Memory B cell (primary cell): ENCODE data around the gene RTN4RL1.

Experiments
- ATAC-seq: fragments of 150-1000 bp; cut with Tn5 transposase; 2 replicates; pipeline ENCODE4 v1.10.0; 2021; ENCODE audit warnings: low read depth, mild to moderate bottlenecking, moderate library complexity
- DNase-seq, 2 donors: peaks; one replicate each; pipeline ENCODE4 v3.0.0; 2022; ENCODE audit warnings: low spot score in 2 of 2
- H3K27ac Mint-ChIP-seq: one replicate; pipeline ENCODE4 v1.8.0; 2022; ENCODE audit warnings: mild to moderate bottlenecking, moderate library complexity, mixed read lengths
- H3K27me3 Mint-ChIP-seq: one replicate; pipeline ENCODE4 v1.8.0; 2022; ENCODE audit warnings: mixed read lengths
- H3K36me3 Mint-ChIP-seq: one replicate; pipeline ENCODE4 v1.8.0; 2022; ENCODE audit warnings: mild to moderate bottlenecking, mixed read lengths
- H3K4me1 Mint-ChIP-seq: one replicate; pipeline ENCODE4 v1.8.0; 2022; ENCODE audit warnings: mixed read lengths
- H3K4me3 Mint-ChIP-seq: one replicate; pipeline ENCODE4 v1.8.0; 2022; ENCODE audit warnings: mild to moderate bottlenecking, moderate library complexity, mixed read lengths
- H3K9me3 Mint-ChIP-seq: one replicate; pipeline ENCODE4 v1.8.0; 2022; ENCODE audit warnings: mixed read lengths

Gene RTN4RL1

GRCh38 chr17:1933875-1934715 is 91.0 kb downstream of the RTN4RL1 start:
- H3K27ac Mint-ChIP-seq, result no peak overlapping the region
- H3K4me3 Mint-ChIP-seq, result no peak overlapping the region
- no peaks in the 10 kb centered on the region for H3K4me1 Mint-ChIP-seq
- no peaks in the 10 kb centered on the region for H3K9me3 Mint-ChIP-seq
- H3K27me3 Mint-ChIP-seq, result peaks cover 12% of the 10 kb centered on the region
- H3K36me3 Mint-ChIP-seq, result no peaks in the 10 kb centered on the region
- ATAC-seq (no peak), DNase-seq (no peak)

- H3K36me3 Mint-ChIP-seq, result no peaks in the 10 kb centered on the region
- ATAC-seq (no peak), DNase-seq (no peak)
- peaks cover 15% of the 10 kb centered on the region for H3K27me3 Mint-ChIP-seq
- no peaks in the 10 kb centered on the region for H3K9me3 Mint-ChIP-seq
- H3K4me1 Mint-ChIP-seq, result no peaks in the 10 kb centered on the region
- H3K4me3 Mint-ChIP-seq, result no peak overlapping the region
- H3K27ac Mint-ChIP-seq, result no peak overlapping the region
These were observed 93.1 kb downstream of the RTN4RL1 start for GRCh38 chr17:1931844-1932579.

- no peak overlapping the region for H3K27ac Mint-ChIP-seq
- no peaks in the 10 kb centered on the region for H3K9me3 Mint-ChIP-seq
- no peaks in the 10 kb centered on the region for H3K36me3 Mint-ChIP-seq
- H3K27me3 Mint-ChIP-seq, result peaks cover 14% of the 10 kb centered on the region
- DNase-seq (no peak), ATAC-seq (no peak)
- no peak overlapping the region for H3K4me3 Mint-ChIP-seq
- no peaks in the 10 kb centered on the region for H3K4me1 Mint-ChIP-seq
These were observed 94.8 kb downstream of the RTN4RL1 start for GRCh38 chr17:1930337-1930645.

- Mint-ChIP-seq H3K27ac (no peak overlapping the region), H3K4me3 (no peak overlapping the region), H3K9me3 (no peaks in the 10 kb centered on the region), H3K36me3 (no peaks in the 10 kb centered on the region), H3K4me1 (no peaks in the 10 kb centered on the region), H3K27me3 (peaks cover 9% of the 10 kb centered on the region)
- ATAC-seq (no peak), DNase-seq (no peak)
These were observed 96.2 kb downstream of the RTN4RL1 start for GRCh38 chr17:1928976-1929375.

- Mint-ChIP-seq H3K4me1 (peaks cover 2% of the 10 kb centered on the region), H3K4me3 (no peak overlapping the region), H3K27me3 (peaks cover 2% of the 10 kb centered on the region), H3K9me3 (no peaks in the 10 kb centered on the region), H3K36me3 (no peaks in the 10 kb centered on the region), H3K27ac (no peak overlapping the region)
- DNase-seq, result no peak
- no peak for ATAC-seq
These were observed 104.2 kb downstream of the RTN4RL1 start for GRCh38 chr17:1920948-1921351.

- Mint-ChIP-seq H3K27me3 (peaks cover 2% of the 10 kb centered on the region), H3K36me3 (no peaks in the 10 kb centered on the region), H3K4me3 (no peak overlapping the region), H3K4me1 (peaks cover 3% of the 10 kb centered on the region), H3K27ac (no peak overlapping the region), H3K9me3 (no peaks in the 10 kb centered on the region)
- DNase-seq (no peak), ATAC-seq (no peak)
These were observed 105.9 kb downstream of the RTN4RL1 start for GRCh38 chr17:1919201-1919600.

- Mint-ChIP-seq H3K9me3 (no peaks in the 10 kb centered on the region), H3K4me1 (peaks cover 3% of the 10 kb centered on the region), H3K4me3 (no peak overlapping the region), H3K36me3 (no peaks in the 10 kb centered on the region), H3K27ac (no peak overlapping the region), H3K27me3 (peaks cover 5% of the 10 kb centered on the region)
- DNase-seq, result no peak
- ATAC-seq, result no peak
These were observed 106.6 kb downstream of the RTN4RL1 start for GRCh38 chr17:1918346-1919162.

GRCh38 chr17:1916963-1917715 is 108.0 kb downstream of the RTN4RL1 start:
- Mint-ChIP-seq H3K9me3 (no peaks in the 10 kb centered on the region), H3K27me3 (peaks cover 11% of the 10 kb centered on the region), H3K27ac (no peak overlapping the region), H3K4me1 (peaks cover 3% of the 10 kb centered on the region), H3K36me3 (no peaks in the 10 kb centered on the region), H3K4me3 (no peak overlapping the region)
- no peak for ATAC-seq
- no peak for DNase-seq

GRCh38 chr17:1916316-1916715 is 108.8 kb downstream of the RTN4RL1 start:
- H3K9me3 Mint-ChIP-seq, result no peaks in the 10 kb centered on the region
- H3K4me3 Mint-ChIP-seq, result no peak overlapping the region
- no peaks in the 10 kb centered on the region for H3K36me3 Mint-ChIP-seq
- H3K27me3 Mint-ChIP-seq, result peaks cover 15% of the 10 kb centered on the region
- no peak for ATAC-seq
- no peak overlapping the region for H3K27ac Mint-ChIP-seq
- no peak for DNase-seq
- H3K4me1 Mint-ChIP-seq, result peaks cover 3% of the 10 kb centered on the region

- no peaks in the 10 kb centered on the region for H3K36me3 Mint-ChIP-seq
- DNase-seq (no peak), ATAC-seq (peak; percentile 71)
- H3K9me3 Mint-ChIP-seq, result no peaks in the 10 kb centered on the region
- peaks cover 15% of the 10 kb centered on the region for H3K27me3 Mint-ChIP-seq
- peaks cover 3% of the 10 kb centered on the region for H3K4me1 Mint-ChIP-seq
- H3K27ac Mint-ChIP-seq, result no peak overlapping the region
- no peak overlapping the region for H3K4me3 Mint-ChIP-seq
These were observed 109.2 kb downstream of the RTN4RL1 start for GRCh38 chr17:1915889-1916288.

GRCh38 chr17:1914661-1915083 is 110.5 kb downstream of the RTN4RL1 start:
- DNase-seq (no peak), ATAC-seq (no peak)
- no peak overlapping the region for H3K4me3 Mint-ChIP-seq
- H3K27ac Mint-ChIP-seq, result no peak overlapping the region
- no peaks in the 10 kb centered on the region for H3K36me3 Mint-ChIP-seq
- H3K9me3 Mint-ChIP-seq, result no peaks in the 10 kb centered on the region
- H3K4me1 Mint-ChIP-seq, result peaks cover 3% of the 10 kb centered on the region
- peaks cover 17% of the 10 kb centered on the region for H3K27me3 Mint-ChIP-seq

GRCh38 chr17:1913702-1914101 is 111.4 kb downstream of the RTN4RL1 start:
- Mint-ChIP-seq H3K27me3 (peaks cover 20% of the 10 kb centered on the region), H3K9me3 (no peaks in the 10 kb centered on the region), H3K36me3 (no peaks in the 10 kb centered on the region), H3K4me3 (no peak overlapping the region), H3K27ac (no peak overlapping the region), H3K4me1 (peaks cover 8% of the 10 kb centered on the region)
- DNase-seq (no peak), ATAC-seq (no peak)

- ATAC-seq (no peak), DNase-seq (no peak)
- no peak overlapping the region for H3K4me3 Mint-ChIP-seq
- no peaks in the 10 kb centered on the region for H3K36me3 Mint-ChIP-seq
- H3K27ac Mint-ChIP-seq, result no peak overlapping the region
- H3K27me3 Mint-ChIP-seq, result peaks cover 24% of the 10 kb centered on the region
- no peaks in the 10 kb centered on the region for H3K9me3 Mint-ChIP-seq
- peaks cover 10% of the 10 kb centered on the region for H3K4me1 Mint-ChIP-seq
These were observed 113.0 kb downstream of the RTN4RL1 start for GRCh38 chr17:1912146-1912545.
